ENCODE results near the gene SSH2. TPM values are rescaled to one million over a fixed set of nuclear protein-coding genes. Genes with fewer than 3 reads are reported as not detected.

SSH2 gene
- total RNA-seq, 1 donor: 13.0 TPM

DNA sequence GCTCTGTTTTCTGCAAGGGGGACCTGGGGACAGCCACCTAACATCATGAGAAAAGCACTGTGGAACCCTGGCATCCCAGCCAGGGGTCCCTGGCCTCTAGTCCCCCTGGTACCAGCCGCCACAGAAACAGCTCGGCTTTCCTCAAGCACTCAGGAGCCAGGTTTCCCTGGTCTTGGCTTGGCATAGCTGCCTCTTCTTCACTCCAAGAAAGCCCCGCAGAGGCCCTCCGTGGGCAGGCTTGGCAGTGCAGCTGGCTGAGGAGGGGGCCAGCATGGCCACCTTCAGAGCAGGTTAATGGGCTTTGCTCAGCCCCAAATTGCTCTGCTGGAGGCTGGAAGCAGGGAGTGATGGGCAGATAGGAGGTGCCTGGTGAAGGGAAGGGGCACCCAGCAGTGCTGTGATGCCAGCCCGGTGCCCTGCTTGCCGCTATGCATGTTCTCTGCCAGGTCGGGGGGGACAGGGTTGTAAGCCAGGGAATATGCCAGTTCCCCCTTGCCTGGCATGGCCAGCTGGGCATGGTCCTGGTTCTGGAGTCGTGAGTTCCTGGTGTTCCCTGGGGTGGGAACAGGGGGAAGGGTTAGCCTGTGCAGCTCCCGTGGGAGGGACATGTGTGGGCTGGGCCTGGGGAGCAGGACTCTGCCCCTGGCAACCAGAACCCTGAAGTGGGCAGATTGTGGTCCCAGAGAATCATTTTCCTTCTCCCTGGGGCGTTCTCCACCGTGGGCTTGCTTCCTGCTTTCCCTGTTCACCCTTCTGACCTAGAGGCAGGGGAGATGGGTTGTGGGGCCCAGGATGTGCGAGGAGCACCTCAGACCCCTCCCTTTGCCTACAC lies 333.9 kb downstream of the SSH2 start:
- Histone ChIP-seq H3K9me3 (ENCODE audit: low read depth, low read length) (no peaks in the 10 kb centered on the region), H2AFZ (ENCODE audit: low read length) (no peak overlapping the region), H4K20me1 (ENCODE audit: insufficient read depth, low read length) (peaks cover 33% of the 10 kb centered on the region), H3K36me3 (ENCODE audit: insufficient read depth, low read length) (no peaks in the 10 kb centered on the region), H3K4me3 (ENCODE audit: insufficient read depth, low read length) (no peak overlapping the region), H3K27me3 (ENCODE audit: insufficient read depth, low read length) (no peaks in the 10 kb centered on the region), H3K4me1 (ENCODE audit: insufficient read depth, low read length) (peaks cover 27% of the 10 kb centered on the region), H3K27ac (ENCODE audit: low read depth, low read length) (no peak overlapping the region), H3K4me2 (ENCODE audit: insufficient read depth, low read length) (no peak overlapping the region), H3K79me2 (ENCODE audit: insufficient read depth, low read length) (no peaks in the 10 kb centered on the region)
- DNase-seq (ENCODE audit: insufficient read length, low spot score, missing footprints): no peak
- TF ChIP-seq, protein P1, sequence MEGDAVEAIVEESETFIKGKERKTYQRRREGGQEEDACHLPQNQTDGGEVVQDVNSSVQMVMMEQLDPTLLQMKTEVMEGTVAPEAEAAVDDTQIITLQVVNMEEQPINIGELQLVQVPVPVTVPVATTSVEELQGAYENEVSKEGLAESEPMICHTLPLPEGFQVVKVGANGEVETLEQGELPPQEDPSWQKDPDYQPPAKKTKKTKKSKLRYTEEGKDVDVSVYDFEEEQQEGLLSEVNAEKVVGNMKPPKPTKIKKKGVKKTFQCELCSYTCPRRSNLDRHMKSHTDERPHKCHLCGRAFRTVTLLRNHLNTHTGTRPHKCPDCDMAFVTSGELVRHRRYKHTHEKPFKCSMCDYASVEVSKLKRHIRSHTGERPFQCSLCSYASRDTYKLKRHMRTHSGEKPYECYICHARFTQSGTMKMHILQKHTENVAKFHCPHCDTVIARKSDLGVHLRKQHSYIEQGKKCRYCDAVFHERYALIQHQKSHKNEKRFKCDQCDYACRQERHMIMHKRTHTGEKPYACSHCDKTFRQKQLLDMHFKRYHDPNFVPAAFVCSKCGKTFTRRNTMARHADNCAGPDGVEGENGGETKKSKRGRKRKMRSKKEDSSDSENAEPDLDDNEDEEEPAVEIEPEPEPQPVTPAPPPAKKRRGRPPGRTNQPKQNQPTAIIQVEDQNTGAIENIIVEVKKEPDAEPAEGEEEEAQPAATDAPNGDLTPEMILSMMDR (IDR thresholded peaks at IDR 0.05; ENCODE audit: extremely low read depth, low read depth, low read length): no peak

- Histone ChIP-seq H3K79me2 (ENCODE audit: insufficient read depth, low read length) (no peaks in the 10 kb centered on the region), H4K20me1 (ENCODE audit: insufficient read depth, low read length) (peaks cover 33% of the 10 kb centered on the region), H3K27ac (ENCODE audit: low read depth, low read length) (no peak overlapping the region), H3K27me3 (ENCODE audit: insufficient read depth, low read length) (no peaks in the 10 kb centered on the region), H2AFZ (ENCODE audit: low read length) (no peak overlapping the region), H3K4me1 (ENCODE audit: insufficient read depth, low read length) (peaks cover 35% of the 10 kb centered on the region), H3K9me3 (ENCODE audit: low read depth, low read length) (no peaks in the 10 kb centered on the region), H3K4me3 (ENCODE audit: insufficient read depth, low read length) (no peak overlapping the region), H3K4me2 (ENCODE audit: insufficient read depth, low read length) (no peak overlapping the region), H3K36me3 (ENCODE audit: insufficient read depth, low read length) (no peaks in the 10 kb centered on the region)
- DNase-seq (ENCODE audit: insufficient read length, low spot score, missing footprints): no peak
- TF ChIP-seq, protein P1 (IDR thresholded peaks at IDR 0.05; ENCODE audit: extremely low read depth, low read depth, low read length): no peak
Measured at GRCh38 chr17:29595107-29595942, 334.7 kb downstream of the SSH2 start.

- Histone ChIP-seq H3K4me1 (ENCODE audit: insufficient read depth, low read length) (peaks cover 42% of the 10 kb centered on the region), H3K27me3 (ENCODE audit: insufficient read depth, low read length) (no peaks in the 10 kb centered on the region), H3K36me3 (ENCODE audit: insufficient read depth, low read length) (no peaks in the 10 kb centered on the region), H3K27ac (ENCODE audit: low read depth, low read length) (no peak overlapping the region), H2AFZ (ENCODE audit: low read length) (no peak overlapping the region), H4K20me1 (ENCODE audit: insufficient read depth, low read length) (peaks cover 30% of the 10 kb centered on the region), H3K4me3 (ENCODE audit: insufficient read depth, low read length) (no peak overlapping the region), H3K4me2 (ENCODE audit: insufficient read depth, low read length) (no peak overlapping the region), H3K79me2 (ENCODE audit: insufficient read depth, low read length) (no peaks in the 10 kb centered on the region), H3K9me3 (ENCODE audit: low read depth, low read length) (no peaks in the 10 kb centered on the region)
- no peak for DNase-seq (ENCODE audit: insufficient read length, low spot score, missing footprints)
- TF ChIP-seq, protein P1 (IDR thresholded peaks at IDR 0.05; ENCODE audit: extremely low read depth, low read depth, low read length): no peak
Measured at GRCh38 chr17:29594519-29595090, 335.4 kb downstream of the SSH2 start.

Measured in osteoblast (primary cell).